A549 (cell line): ENCODE data around the gene APOBEC3G. TPM values are rescaled to one million over a fixed set of nuclear protein-coding genes. Genes with fewer than 3 reads are reported as not detected.
"Not testable (repeated sequence)": the region's sequence is repeated elsewhere in the genome, so short reads cannot be mapped to it uniquely, and the experiment has no call there.

ENCODE experiments used
- ATAC-seq, 2 experiments: fragments of 200-7000 bp in 1 of 2; fragments of >200 bp in 1 of 2; cut with Nextera tagmentation in 1 of 2; cut with Tn5 transposase in 1 of 2; 3 replicates each; pipeline versions ENCODE4 v1.8.0 to v1.9.1; 2018 to 2020; ENCODE audit warnings: mild to moderate bottlenecking in 1 of 2, moderate library complexity in 1 of 2
- CTCF ChIA-PET: fragments of 300-600 bp; sonication (Branson Sonifier 250); formaldehyde crosslinking; extraction: SDS; loops from one replicate; lab custom pipeline; 2021; ENCODE audit warnings: antibody characterized with exemption, inconsistent platforms; lab: Yijun Ruan, JAX
- POLR2A ChIA-PET: fragments of 350-600 bp; formaldehyde crosslinking; extraction: SDS; loops from one replicate; lab custom pipeline; 2021; ENCODE audit warnings: antibody characterized with exemption, inconsistent platforms; lab: Yijun Ruan, JAX
- DNase-seq, 2 experiments: peaks; one replicate each; pipeline versions ENCODE4 v3.0.0 to v3.0.0-alpha.2; 2011 to 2016; ENCODE audit warnings: low read depth in 1 of 2, low spot score in 1 of 2
- FAIRE-seq: peaks from 2 replicates; lab custom pipeline; 2011; peaks lifted over from hg19 to GRCh38; lab: Jason Lieb, UNC
- H3K27ac ChIP-seq, 2 experiments: fragments of >200 bp; sonication (Bioruptor Twin); formaldehyde crosslinking; 3 replicates each; pipeline ENCODE4 v1.5.1; 2016 to 2017
- H3K4me1 ChIP-seq: fragments of >200 bp; sonication (Bioruptor Twin); formaldehyde crosslinking; 3 replicates; pipeline ENCODE4 v1.6.1; 2016
- H3K4me2 ChIP-seq: fragments of >200 bp; sonication (Bioruptor Twin); formaldehyde crosslinking; 3 replicates; pipeline ENCODE4 v1.6.1; 2016
- H3K4me3 ChIP-seq: fragments of >200 bp; sonication (Bioruptor Twin); formaldehyde crosslinking; 3 replicates; pipeline ENCODE4 v1.5.1; 2016
- H3K9me3 ChIP-seq: fragments of >200 bp; sonication (Bioruptor Twin); formaldehyde crosslinking; 3 replicates; pipeline ENCODE4 v1.6.1; 2016
- BHLHE40 ChIP-seq: IDR thresholded peaks from 2 replicates; pipeline ENCODE4 v1.6.1; 2012; ENCODE audit warnings: low read depth, low read length, inconsistent platforms
- EP300 ChIP-seq, 2 experiments: fragments of >200 bp; sonication (Bioruptor Twin); formaldehyde crosslinking; IDR thresholded peaks; 2 replicates in 1 of 2; 3 replicates in 1 of 2; pipeline ENCODE4 v1.6.1; 2016 to 2017
- ESRRA ChIP-seq: fragments of 150-350 bp; IDR thresholded peaks from 2 replicates; pipeline ENCODE4 v1.6.1; 2014; ENCODE audit warnings: mild to moderate bottlenecking, low read length, borderline replicate concordance
- FOSB ChIP-seq: fragments of 250-450 bp; sonication (Bioruptor Pico); IDR thresholded peaks from 2 replicates; pipeline ENCODE4 v1.5.0; 2020; ENCODE audit warnings: mild to moderate bottlenecking, moderate library complexity
- FOSL2 ChIP-seq, 2 experiments: fragments of 450-650 bp in 1 of 2; fragments of >200 bp in 1 of 2; sonication (Bioruptor Twin) in 1 of 2; formaldehyde crosslinking; IDR thresholded peaks; 2 replicates each; pipeline versions ENCODE4 v1.5.0 to v1.6.1; 2016 to 2020; ENCODE audit warnings: mild to moderate bottlenecking in 1 of 2, moderate library complexity in 1 of 2
- HDAC2 ChIP-seq: fragments of 200-600 bp; sonication (generic); IDR thresholded peaks from 2 replicates; pipeline ENCODE4 v1.6.1; 2016
- HOXB13 ChIP-seq: fragments of 250-450 bp; sonication (Bioruptor Pico); IDR thresholded peaks from 2 replicates; pipeline ENCODE4 v1.5.0; 2020; ENCODE audit warnings: low read depth, mild to moderate bottlenecking, moderate library complexity
- JUN ChIP-seq, 2 experiments: fragments of >200 bp; sonication (Bioruptor Twin); formaldehyde crosslinking; IDR thresholded peaks; 2 replicates in 1 of 2; 3 replicates in 1 of 2; pipeline ENCODE4 v1.6.1; 2016 to 2017
- JUNB ChIP-seq: fragments of >200 bp; sonication (Bioruptor Twin); formaldehyde crosslinking; IDR thresholded peaks from 2 replicates; pipeline ENCODE4 v1.6.1; 2016
- KDM1A ChIP-seq: fragments of 200-600 bp; sonication (generic); IDR thresholded peaks from 2 replicates; pipeline ENCODE4 v1.6.1; 2016; ENCODE audit warnings: low read depth, mild to moderate bottlenecking
- KDM5A ChIP-seq: fragments of 200-600 bp; sonication (generic); IDR thresholded peaks from 2 replicates; pipeline ENCODE4 v1.6.1; 2016; ENCODE audit warnings: antibody characterized with exemption, mild to moderate bottlenecking
- PHF8 ChIP-seq: fragments of 200-600 bp; sonication (generic); IDR thresholded peaks from 2 replicates; pipeline ENCODE4 v1.6.1; 2016; ENCODE audit warnings: low read depth, mild to moderate bottlenecking, antibody characterized with exemption, moderate library complexity, borderline replicate concordance
- SREBF2 ChIP-seq: fragments of 450-650 bp; IDR thresholded peaks from 2 replicates; pipeline ENCODE4 v1.6.1; 2014; ENCODE audit warnings: mild to moderate bottlenecking, moderate library complexity
- TFCP2L1 ChIP-seq: fragments of 250-450 bp; sonication (Bioruptor Pico); IDR thresholded peaks from 2 replicates; pipeline ENCODE4 v1.5.0; 2021; ENCODE audit warnings: mild to moderate bottlenecking
- WGBS: methylation state at CpG from one replicate; pipeline ENCODE4 v1.1.6; 2017; ENCODE audit errors: missing lambda C conversion rate; 5-methylcytosine and 5-hydroxymethylcytosine counted together
- polyA minus RNA-seq: library from RNA; depleted of rRNA, polyadenylated mRNA; stranded (reverse); fragments of >200 nt; gene quantifications from 2 replicates; pipeline ENCODE4 v1.2.3, GENCODE V29; 2011; rRNA and poly(A)+ RNA removed
- polyA plus RNA-seq, 4 experiments: library from polyadenylated mRNA; depleted of rRNA in 3 of 4; stranded (reverse); fragments of >200 nt; fragmentation: RNase III in 1 of 4; extraction: RNeasy Plus Mini Kit Qiagen cat#74134 plus additional on column Dnase treatment in 1 of 4; gene quantifications; 2 replicates in 3 of 4; 3 replicates in 1 of 4; pipeline ENCODE4 v1.2.3, GENCODE V29; 2011 to 2017
- TF ChIP-seq, protein P1 (sequence below): IDR thresholded peaks from 2 replicates; pipeline ENCODE4 v1.6.1; 2012
- TF ChIP-seq, protein P2 (sequence below): fragments of >200 bp; sonication (Bioruptor Twin); formaldehyde crosslinking; IDR thresholded peaks from 2 replicates; pipeline ENCODE4 v1.6.1; 2016
- TF ChIP-seq, protein P3 (sequence below): fragments of 250-450 bp; sonication (Bioruptor Pico); IDR thresholded peaks from 2 replicates; pipeline ENCODE4 v1.5.0; 2021; ENCODE audit warnings: mild to moderate bottlenecking, moderate library complexity, borderline replicate concordance

The APOBEC3G gene
- polyA plus RNA-seq (2011; rRNA removed) (not detected in 2 replicates), polyA plus RNA-seq (2017; fragmentation: RNase III; extraction: RNeasy Plus Mini Kit Qiagen cat#74134 plus additional on column Dnase treatment) (0.16 TPM in 1 of 3 replicates, not detected in the others), polyA minus RNA-seq (not detected in 2 replicates)
- 0.04 TPM in 1 of 2 replicates, not detected in the other for polyA plus RNA-seq (2012; cell fraction: cytosol; rRNA removed)
- not detected in 2 replicates for polyA plus RNA-seq (2012; cell fraction: nucleus; rRNA removed)

GRCh38 chr22:39077026-39077840 is at the start of gene APOBEC3G:
TSS of gene APOBEC3G (plus strand) at chr22:39077275. CDS start at chr22:39077362, 87 bp downstream.
- POLR2A ChIA-PET, DNase-seq, H3K27ac ChIP-seq, FAIRE-seq, H3K9me3 ChIP-seq, H3K4me3 ChIP-seq, CTCF ChIA-PET, H3K4me2 ChIP-seq, H3K4me1 ChIP-seq: not testable (repeated sequence)
- 67% methylated on average over 9 of the region's 17 CpGs for WGBS
- ATAC-seq: peak in 1 of 2 experiments; percentile 80; a peak in 2 of 6 replicates

DNA sequence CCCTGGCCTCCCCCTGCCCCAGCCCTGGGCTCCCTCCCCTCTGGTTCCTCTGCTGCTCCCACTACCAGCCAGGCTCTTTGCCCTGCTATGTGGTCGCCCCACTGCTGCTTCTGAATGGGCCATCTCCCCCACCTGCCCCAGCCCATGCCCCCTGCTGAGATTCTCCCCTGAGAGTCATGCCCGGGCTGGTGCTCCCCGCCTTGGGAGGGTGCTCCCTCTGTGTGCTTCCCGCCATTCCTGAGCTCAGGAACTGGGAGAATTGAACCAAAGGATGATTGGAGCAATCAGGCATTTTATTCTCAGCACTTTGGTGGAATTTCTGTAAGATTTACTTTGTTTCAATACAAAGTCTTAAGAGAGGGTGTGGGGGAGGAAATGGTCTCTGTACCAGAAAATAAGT is 49.4 kb upstream of the APOBEC3G start:
- no peak for ATAC-seq
- no peak for FAIRE-seq
- ChIA-PET POLR2A (no interaction called here), CTCF (no interaction called here)
- H3K9me3 ChIP-seq: no peaks in the 10 kb centered on the region
- H3K4me2 ChIP-seq: no peak overlapping the region
- no peak for DNase-seq
- H3K27ac ChIP-seq: no peak overlapping the region
- TF ChIP-seq, protein P1, sequence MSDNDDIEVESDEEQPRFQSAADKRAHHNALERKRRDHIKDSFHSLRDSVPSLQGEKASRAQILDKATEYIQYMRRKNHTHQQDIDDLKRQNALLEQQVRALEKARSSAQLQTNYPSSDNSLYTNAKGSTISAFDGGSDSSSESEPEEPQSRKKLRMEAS: no peak
- TF ChIP-seq, protein P2, sequence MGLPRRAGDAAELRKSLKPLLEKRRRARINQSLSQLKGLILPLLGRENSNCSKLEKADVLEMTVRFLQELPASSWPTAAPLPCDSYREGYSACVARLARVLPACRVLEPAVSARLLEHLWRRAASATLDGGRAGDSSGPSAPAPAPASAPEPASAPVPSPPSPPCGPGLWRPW: no peak
- no peak for TF ChIP-seq HDAC2
- TF ChIP-seq, protein P3, sequence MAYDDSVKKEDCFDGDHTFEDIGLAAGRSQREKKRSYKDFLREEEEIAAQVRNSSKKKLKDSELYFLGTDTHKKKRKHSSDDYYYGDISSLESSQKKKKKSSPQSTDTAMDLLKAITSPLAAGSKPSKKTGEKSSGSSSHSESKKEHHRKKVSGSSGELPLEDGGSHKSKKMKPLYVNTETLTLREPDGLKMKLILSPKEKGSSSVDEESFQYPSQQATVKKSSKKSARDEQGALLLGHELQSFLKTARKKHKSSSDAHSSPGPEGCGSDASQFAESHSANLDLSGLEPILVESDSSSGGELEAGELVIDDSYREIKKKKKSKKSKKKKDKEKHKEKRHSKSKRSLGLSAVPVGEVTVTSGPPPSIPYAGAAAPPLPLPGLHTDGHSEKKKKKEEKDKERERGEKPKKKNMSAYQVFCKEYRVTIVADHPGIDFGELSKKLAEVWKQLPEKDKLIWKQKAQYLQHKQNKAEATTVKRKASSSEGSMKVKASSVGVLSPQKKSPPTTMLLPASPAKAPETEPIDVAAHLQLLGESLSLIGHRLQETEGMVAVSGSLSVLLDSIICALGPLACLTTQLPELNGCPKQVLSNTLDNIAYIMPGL (CRISPR knock-in tag): no peak
- TF ChIP-seq JUN (IDR thresholded peaks at IDR 0.05): no peak
- TF ChIP-seq FOSL2 (IDR thresholded peaks at IDR 0.05): no peak
- TF ChIP-seq FOSL2 (CRISPR knock-in tag; IDR thresholded peaks at IDR 0.05): no peak
- no peak for TF ChIP-seq HOXB13 (CRISPR knock-in tag)
- no peak for TF ChIP-seq BHLHE40
- TF ChIP-seq KDM5A: no peak
- TF ChIP-seq TFCP2L1 (CRISPR knock-in tag): no peak
- no peak overlapping the region for H3K4me3 ChIP-seq
- no peaks in the 10 kb centered on the region for H3K4me1 ChIP-seq
- 86% methylated on average over 1 of the region's 4 CpGs for WGBS

DNA sequence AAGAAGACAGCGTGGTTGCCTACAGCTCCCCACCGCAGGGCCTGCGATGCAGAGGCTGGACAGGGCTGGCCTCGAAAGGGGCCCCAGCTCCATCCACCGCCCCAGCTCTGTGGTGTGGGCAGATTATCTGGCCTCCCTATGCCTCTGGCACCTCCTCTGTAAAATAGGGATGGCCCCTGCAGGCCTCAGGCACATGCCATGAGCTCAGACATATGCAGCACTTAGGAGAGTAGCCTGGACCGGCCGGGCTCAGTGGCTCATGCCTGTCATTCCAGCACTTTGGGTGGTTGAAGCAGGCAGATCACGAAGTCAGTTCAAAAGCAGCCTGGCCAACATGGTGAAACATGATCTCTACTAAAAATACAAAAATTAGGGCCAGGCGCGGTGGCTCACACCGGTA is 48.8 kb upstream of the APOBEC3G start:
- FAIRE-seq: no peak
- Histone ChIP-seq H3K4me2 (no peak overlapping the region), H3K4me1 (no peaks in the 10 kb centered on the region), H3K27ac (no peak overlapping the region), H3K9me3 (no peaks in the 10 kb centered on the region), H3K4me3 (no peak overlapping the region)
- 95% methylated on average over 11 of the region's 11 CpGs for WGBS
- no peak for ATAC-seq
- DNase-seq: no peak
- CTCF ChIA-PET: no interaction called here
- TF ChIP-seq, protein P3 (CRISPR knock-in tag): no peak
- TF ChIP-seq FOSB (CRISPR knock-in tag): no peak
- no peak for TF ChIP-seq HOXB13 (CRISPR knock-in tag)
- no peak for TF ChIP-seq SREBF2
- no peak for TF ChIP-seq PHF8
- TF ChIP-seq ESRRA: no peak
- TF ChIP-seq EP300 (IDR thresholded peaks at IDR 0.05): no peak
- TF ChIP-seq KDM1A: no peak
- no peak for TF ChIP-seq JUNB
- POLR2A ChIA-PET: no interaction called here
